ENCODE results near the gene CDC42BPG.
"Not testable (repeated sequence)": the region's sequence is repeated elsewhere in the genome, so short reads cannot be mapped to it uniquely, and the experiment has no call there.

CDC42BPG gene

DNA sequence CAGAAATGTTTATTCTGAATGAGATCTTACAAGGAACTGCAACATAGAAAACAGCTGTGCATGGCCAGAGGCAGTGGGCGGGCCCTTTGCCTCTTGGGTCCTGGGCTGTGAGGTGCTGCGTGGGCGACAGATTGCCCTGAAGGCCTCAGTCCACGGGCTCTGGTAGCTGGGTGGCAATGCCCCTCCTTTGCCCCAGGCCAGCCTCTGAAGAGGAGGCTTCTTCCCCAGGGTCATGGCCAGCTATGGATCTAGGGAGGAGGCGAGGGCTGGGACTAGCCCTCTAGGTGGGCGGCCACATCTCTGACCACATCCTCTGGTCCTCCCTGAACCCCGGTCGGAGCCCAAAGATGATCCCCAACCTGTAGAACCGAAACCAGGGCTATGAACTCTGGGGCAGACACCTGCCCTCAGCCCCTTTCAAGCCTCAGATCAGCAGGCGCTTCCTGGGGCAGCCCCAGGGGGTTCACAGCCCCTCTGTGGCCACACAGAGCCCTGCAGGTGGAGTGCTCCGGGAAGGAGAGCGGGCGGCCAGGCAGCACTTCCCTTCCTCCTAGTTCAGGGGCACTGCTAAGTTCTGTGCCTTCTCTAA is 6.6 kb upstream of the CDC42BPG start:
- DNase-seq = no peak

GRCh38 chr11:64849598-64850356 is 5.3 kb upstream of the CDC42BPG start:
- no peak for DNase-seq

DNA sequence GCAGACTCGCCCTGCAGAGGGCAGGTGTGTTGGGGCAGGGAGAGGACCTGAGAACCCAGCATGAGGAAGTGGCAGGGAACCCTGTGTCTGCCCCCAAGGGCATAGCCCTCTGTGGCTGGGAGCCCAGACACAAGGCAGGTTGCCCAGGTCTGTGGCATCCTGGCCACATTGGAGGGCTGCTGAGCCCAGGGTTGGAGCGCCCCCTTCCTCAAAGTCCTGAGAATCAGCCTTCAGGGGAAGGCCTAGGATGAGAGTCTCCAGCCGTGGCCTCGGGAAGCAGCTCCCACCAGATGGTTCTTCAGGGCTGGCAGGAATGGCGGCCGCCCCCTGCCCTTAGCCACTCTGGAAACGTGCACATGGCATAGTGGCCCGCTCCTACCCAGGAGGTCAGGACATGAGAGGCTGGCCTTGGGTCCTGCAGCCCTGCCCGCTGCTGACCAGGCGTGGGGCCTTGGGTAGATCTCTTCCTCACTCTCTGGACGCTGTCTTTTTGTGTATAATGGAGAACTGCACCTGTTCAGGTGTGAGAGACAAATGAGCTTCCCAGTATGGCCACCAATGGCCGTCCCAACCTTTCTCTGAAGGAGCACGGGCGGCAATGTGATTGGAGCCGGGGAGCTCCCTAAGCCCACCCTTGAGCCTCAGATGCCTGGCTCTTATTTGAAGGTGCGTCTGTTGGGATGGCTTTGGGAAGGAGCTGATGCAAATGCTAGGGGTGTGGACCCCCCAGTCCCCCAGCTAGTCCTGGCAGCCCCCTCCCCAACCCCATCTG is 4.6 kb upstream of the CDC42BPG start:
- no peak for DNase-seq

- no peak for DNase-seq
These were observed 3.9 kb upstream of the CDC42BPG start for GRCh38 chr11:64848214-64848825.

DNA sequence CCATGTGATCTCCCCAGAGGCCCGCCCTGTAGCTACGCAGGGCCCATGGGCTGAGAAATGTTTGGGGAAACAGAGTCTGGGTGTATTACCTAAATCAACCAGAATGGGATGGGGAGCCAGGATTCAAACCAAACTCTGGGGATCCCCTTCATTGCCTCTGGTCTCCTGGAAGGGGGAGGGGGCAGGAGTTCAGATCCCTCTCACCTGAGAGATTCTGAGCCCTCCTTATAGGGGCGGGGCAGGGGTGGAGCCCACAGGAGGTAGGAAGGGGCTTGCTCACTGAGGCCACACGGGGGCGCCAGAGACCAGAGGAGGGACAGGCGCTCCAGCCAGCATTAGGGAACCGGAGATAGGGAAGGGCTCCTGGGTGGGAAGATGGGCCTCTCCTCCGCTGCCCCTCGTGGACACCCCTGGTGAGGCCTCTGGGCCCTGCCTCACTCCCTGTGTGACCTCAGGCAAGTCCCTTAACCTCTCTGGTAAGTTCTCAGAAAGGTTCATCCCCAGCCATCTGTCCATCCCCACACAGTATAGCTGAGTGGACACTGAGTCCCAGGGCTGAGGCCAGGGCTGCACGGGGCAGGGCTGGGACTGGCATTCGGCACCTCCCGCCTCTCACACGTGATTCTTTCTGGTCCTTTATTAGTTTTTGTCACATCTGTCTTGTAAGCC is 2.7 kb upstream of the CDC42BPG start:
- DNase-seq = peak in 55 of 56 donors; percentile 13 to 90 (median 76)

DNA sequence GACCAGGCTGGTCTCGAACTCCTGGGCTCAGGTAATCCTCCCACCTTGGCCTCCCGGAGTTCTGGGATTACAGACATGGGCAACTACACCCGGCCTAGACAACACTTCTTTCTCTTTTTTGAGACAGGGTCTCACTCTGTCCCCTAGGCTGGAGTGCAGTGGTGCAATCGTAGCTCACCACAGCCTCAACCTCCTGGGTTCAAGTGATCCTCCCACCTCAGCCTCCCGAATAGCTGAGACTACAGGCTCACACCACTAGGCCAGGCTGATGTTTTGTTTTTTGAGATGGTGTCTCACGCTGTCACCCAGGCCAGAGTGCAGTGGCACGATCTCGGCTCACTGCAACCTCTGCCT is 1.3 kb upstream of the CDC42BPG start:
- not testable (repeated sequence) for DNase-seq

DNA sequence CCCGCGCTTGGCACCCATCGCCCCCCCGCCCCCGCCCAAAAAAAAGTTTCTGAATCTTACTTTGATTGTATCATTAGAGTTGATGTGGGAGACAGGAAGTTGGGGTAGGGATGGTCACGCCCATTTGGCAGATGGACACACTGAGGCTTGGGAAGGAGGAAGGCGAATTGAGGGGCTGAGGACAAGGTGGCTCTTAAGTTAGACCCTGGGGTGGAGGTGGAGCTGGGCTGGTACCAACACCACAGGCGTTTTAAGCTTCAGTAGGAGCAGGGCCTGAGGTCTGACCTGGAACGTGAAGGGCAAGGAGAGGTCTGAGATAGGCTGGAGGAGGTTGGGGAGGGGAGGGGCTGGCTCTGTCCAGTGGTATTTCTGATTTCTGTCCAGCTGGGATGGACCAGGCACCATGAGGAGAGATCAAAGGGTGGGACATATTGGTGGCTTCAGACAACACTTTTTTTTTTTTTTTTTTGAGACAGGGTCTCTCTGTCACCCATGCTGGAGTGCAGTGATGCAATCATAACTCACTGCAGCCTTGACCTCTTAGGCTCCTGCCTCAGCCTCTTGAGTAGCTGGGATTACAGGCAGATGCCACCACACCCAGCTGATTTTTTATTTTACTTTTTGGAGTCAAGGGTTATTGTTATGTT is 799 bp upstream of the CDC42BPG start:
- no peak for DNase-seq

- DNase-seq = no peak
These were observed 645 bp downstream of the CDC42BPG start for GRCh38 chr11:64843686-64844329.

GRCh38 chr11:64842851-64843685 is 1.4 kb downstream of the CDC42BPG start:
- no peak for DNase-seq

DNA sequence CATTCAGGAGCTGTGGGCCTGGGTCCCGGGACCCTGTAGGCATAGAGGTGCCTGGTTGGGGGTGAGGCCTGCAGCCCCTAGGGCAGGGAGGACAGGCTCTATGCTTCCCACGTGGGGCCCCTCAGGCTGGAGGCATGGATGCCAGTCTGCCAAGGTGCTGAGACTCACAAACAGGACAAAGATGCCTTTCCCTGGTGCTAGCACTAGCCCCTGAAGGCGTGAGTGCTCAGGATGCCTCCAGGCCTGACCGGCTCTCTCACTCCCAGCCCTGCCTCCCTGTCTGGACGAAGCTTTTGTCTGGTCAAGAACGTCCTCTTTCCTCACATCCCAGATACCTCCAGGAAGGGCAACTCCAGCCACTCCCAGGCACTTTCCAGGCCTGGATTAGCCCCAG is 2.1 kb downstream of the CDC42BPG start:
- no peak for DNase-seq

GRCh38 chr11:64841592-64842365 is 2.7 kb downstream of the CDC42BPG start:
- no peak for DNase-seq

DNA sequence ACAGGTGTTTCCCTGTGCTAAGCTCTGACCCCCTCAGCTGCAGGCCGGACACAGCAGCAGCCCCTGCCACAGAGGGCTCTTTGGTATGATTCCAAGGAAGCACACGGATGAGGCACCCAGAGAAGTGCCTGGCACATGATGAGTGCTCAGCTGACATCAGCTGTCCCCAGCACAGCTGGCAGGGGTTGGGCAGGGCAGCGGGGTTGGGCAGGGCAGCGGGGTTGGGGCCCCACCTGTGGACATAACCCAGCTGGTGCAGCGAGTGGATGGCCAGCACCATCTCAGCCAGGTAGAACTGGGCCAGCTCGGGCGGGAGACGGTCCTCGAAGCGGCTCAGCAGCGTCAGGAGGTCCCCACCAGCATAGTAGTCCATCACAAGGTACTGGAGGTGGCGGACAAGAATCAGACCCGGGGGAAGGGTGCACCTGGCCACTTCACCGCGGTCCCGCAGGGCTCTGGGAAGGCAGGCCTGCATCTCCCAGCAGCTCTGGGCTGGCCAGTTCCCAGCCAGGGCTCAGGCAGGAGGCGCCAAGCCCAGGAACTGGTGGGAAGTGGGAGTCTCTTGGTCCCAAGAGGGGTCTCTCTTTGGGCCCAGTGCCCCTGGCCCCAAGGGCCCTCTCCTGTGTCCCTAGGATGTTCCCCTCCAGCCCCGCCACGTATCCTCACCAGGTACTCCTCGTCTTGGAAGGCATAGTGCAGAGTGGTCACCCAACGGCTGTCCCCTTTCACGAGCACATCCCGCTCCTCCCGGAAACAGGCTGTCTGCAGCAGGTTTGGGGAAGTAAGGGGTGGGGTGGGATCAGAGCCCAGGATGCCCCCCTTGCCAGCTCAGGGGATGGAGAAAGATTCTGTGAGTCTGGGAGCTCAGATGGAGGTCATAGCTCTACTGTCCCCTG is 4.3 kb downstream of the CDC42BPG start:
- no peak for DNase-seq

DNA sequence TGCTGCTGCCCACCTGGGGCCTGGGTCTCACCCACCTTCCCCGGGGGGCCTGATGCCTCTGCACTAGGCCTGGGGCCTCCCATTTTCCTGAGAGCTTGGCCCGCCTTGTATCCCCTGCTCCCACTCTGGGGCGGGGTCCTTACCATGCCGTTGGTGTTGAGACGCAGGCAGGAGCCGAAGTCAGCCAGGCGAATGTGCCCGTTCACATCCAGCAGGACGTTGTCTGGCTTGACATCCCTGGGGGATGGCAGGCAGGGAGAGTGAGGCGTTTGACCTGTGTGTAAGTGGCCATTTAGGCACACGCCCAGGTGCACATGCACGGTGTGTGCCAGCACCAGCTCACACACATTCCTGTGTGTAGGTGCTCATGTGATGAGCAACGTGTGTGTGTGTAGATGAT is 5.1 kb downstream of the CDC42BPG start:
- DNase-seq = no peak

DNA sequence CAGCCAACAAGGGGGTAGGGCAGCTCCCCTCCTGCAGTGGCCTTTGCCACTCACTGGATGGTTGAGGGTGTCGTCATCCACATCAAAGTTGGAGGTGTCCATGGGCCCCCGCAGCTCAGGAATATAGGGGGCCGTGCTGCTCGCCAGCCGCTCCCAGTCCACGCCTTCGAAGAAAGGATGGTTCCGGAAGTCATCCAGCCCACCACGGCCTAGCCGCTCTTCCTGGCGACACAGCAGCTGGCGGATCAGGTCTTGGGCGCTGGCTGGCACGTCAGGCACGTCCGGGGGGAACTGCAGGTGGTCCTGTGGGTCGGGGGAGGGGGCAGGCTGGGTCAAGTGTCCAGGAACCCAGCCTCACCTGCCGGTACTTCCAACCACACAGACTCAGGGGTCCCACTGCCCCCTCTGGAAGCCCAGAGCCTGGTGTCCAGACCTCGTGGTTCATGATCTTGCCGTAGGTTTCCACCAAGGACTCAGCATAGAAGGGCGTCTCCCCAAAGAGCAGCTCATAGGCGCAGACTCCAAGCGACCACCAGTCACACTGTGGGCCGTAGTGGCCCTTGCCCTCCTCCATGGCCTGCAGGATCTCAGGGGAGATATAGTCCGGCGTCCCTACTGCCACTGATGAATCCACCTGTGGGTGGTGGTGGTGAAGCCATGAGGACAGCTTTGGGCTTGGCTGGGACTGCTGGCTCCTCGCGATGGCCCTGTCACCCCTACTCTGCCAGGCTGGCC is 5.7 kb downstream of the CDC42BPG start:
- DNase-seq = no peak

- DNase-seq = no peak
These were observed 6.5 kb downstream of the CDC42BPG start for GRCh38 chr11:64837887-64838351.

DNA sequence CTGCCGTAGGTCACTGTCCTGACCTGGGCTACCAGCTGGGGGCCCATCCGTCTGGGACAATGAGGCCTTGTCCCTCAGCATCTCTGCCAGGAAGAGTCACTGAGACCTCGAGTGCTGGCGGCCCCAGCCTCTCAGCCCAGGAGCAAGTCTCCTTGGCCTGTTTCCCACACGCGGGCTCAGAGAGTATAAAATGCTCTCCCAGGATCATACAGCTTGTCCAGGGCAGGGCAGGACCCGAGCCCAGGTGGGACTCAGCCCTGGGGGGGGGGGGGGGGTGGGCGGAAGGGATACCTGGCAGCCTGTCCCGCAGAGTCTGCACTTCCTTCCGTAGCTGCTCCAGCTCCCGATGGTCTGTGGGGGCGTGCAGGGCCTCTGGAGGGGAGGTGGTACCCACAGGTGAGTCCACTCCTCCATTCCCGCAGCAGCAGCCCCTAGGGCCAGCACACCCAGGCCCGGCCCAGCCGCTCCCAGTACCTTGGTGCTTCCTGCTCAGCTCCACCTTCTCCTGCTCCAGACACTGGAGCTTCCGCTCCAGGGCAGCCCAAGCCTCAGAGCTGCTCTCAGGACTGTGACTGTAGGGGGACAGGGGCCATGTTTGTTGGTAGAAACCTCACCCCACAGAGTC is 7.9 kb downstream of the CDC42BPG start:
- DNase-seq = no peak
